Tibial nerve (tissue), 4 donors: ENCODE measurements around the gene MYCBP. TPM values are rescaled to one million over a fixed set of nuclear protein-coding genes. Genes with fewer than 3 reads are reported as not detected.
A peak's percentile ranks its signal among the peaks of the same experiment; 100 is the strongest.

Source experiments
- DNase-seq, 2 donors: peaks; one replicate each; pipeline ENCODE4 v3.0.0-alpha.2; 2019; ENCODE audit warnings: low spot score in 2 of 2
- H3K27ac ChIP-seq, 4 donors: fragments of 200-600 bp; sonication (generic) in 3 of 4; one replicate each; pipeline ENCODE4 v1.5.1; 2017 to 2019; ENCODE audit warnings: mild to moderate bottlenecking in 1 of 4
- H3K27me3 ChIP-seq, 2 donors: fragments of 200-600 bp; sonication (generic) in 1 of 2; one replicate each; pipeline versions ENCODE4 v1.5.1 to v1.6.0; 2017 to 2019
- H3K36me3 ChIP-seq, 3 donors: fragments of 200-600 bp; sonication (generic); one replicate each; pipeline ENCODE4 v1.5.1; 2018 to 2019
- H3K4me1 ChIP-seq, 4 donors: fragments of 200-600 bp; sonication (generic) in 3 of 4; one replicate each; pipeline ENCODE4 v1.5.1; 2017 to 2019
- H3K4me3 ChIP-seq, 4 donors: fragments of 200-600 bp; sonication (generic) in 3 of 4; one replicate each; pipeline ENCODE4 v1.5.1; 2017 to 2019; ENCODE audit warnings: mild to moderate bottlenecking in 1 of 4, moderate library complexity in 1 of 4
- H3K9me3 ChIP-seq, 4 donors: fragments of 200-600 bp; sonication (generic) in 3 of 4; one replicate each; pipeline ENCODE4 v1.5.1; 2017 to 2019
- CTCF ChIP-seq, 5 experiments: fragments of 200-600 bp in 3 of 5; fragments of 450-650 bp in 2 of 5; sonication (generic) in 3 of 5; IDR thresholded peaks; one replicate each; pipeline ENCODE4 v1.5.1; 2016 to 2019; ENCODE audit warnings: antibody characterized with exemption in 5 of 5, mild to moderate bottlenecking in 3 of 5, moderate library complexity in 2 of 5
- EP300 ChIP-seq, 2 donors: sonication (generic); formaldehyde crosslinking; IDR thresholded peaks; one replicate each; pipeline ENCODE4 v1.6.1; 2017; ENCODE audit warnings: antibody characterized with exemption in 2 of 2, mild to moderate bottlenecking in 1 of 2
- POLR2A ChIP-seq, 2 donors: fragments of 450-650 bp; IDR thresholded peaks; one replicate each; pipeline ENCODE4 v1.6.1; 2017; ENCODE audit warnings: antibody characterized with exemption in 2 of 2, mild to moderate bottlenecking in 2 of 2, moderate library complexity in 2 of 2
- WGBS, 2 donors: methylation state at CpG; one replicate each; pipeline ENCODE4 v1.1.5; 2018; 5-methylcytosine and 5-hydroxymethylcytosine counted together
- total RNA-seq, 4 donors: library from RNA; depleted of rRNA; stranded (reverse); fragments of >200 nt; gene quantifications; one replicate each; pipeline ENCODE4 v1.1.0, GENCODE V29; 2016

The MYCBP gene
- total RNA-seq, 4 donors from 2014 or later: 5.5 to 10.9 (median 10.3) TPM

- 66 to 71% methylated on average over 15 to 16 of the region's 45 CpGs for WGBS, 2 donors
- TF ChIP-seq EP300 (IDR thresholded peaks at IDR 0.05) (no peak), POLR2A (IDR thresholded peaks at IDR 0.05) (no peak), CTCF (IDR thresholded peaks at IDR 0.05) (no peak)
- H3K4me1 ChIP-seq: peaks cover 0 to 17% (median 5%) of the 10 kb centered on the region in 4 donors
- peaks cover 0 to 67% of the 10 kb centered on the region in 2 donors for H3K27me3 ChIP-seq
- H3K36me3 ChIP-seq: no peaks in the 10 kb centered on the region
- peak overlapping the region in 3 of 4 donors; percentile 8 to 43 (median 27) for H3K4me3 ChIP-seq
- DNase-seq: no peak
- peaks cover 0 to 18% (median 0%) of the 10 kb centered on the region in 4 donors for H3K9me3 ChIP-seq
- no peak overlapping the region for H3K27ac ChIP-seq
Observed at GRCh38 chr1:38817267-38818174, 55.6 kb downstream of the MYCBP start.

- TF ChIP-seq CTCF (IDR thresholded peaks at IDR 0.05) (no peak), EP300 (IDR thresholded peaks at IDR 0.05) (no peak), POLR2A (IDR thresholded peaks at IDR 0.05) (no peak)
- Histone ChIP-seq H3K4me3 (no peak overlapping the region), H3K27ac (no peak overlapping the region), H3K9me3 (peaks cover 0 to 18% (median 0%) of the 10 kb centered on the region in 4 donors), H3K27me3 (peaks cover 0 to 63% of the 10 kb centered on the region in 2 donors), H3K4me1 (peaks cover 0 to 17% (median 5%) of the 10 kb centered on the region in 4 donors), H3K36me3 (no peaks in the 10 kb centered on the region)
- 26 to 34% methylated on average over 33 to 36 of the region's 36 CpGs for WGBS, 2 donors
- no peak for DNase-seq
Observed at GRCh38 chr1:38815903-38816627, 57.1 kb downstream of the MYCBP start.

GRCh38 chr1:38814984-38815464, 58.1 kb downstream of the MYCBP start:
- H3K4me3 ChIP-seq: no peak overlapping the region
- WGBS, 2 donors: 78 to 92% methylated on average over 1 of the region's 1 CpG
- H3K36me3 ChIP-seq: no peaks in the 10 kb centered on the region
- peaks cover 0 to 63% of the 10 kb centered on the region in 2 donors for H3K27me3 ChIP-seq
- no peak for DNase-seq
- H3K27ac ChIP-seq: no peak overlapping the region
- H3K9me3 ChIP-seq: peaks cover 0 to 18% (median 0%) of the 10 kb centered on the region in 4 donors
- peaks cover 0 to 17% (median 5%) of the 10 kb centered on the region in 4 donors for H3K4me1 ChIP-seq
- TF ChIP-seq CTCF (IDR thresholded peaks at IDR 0.05): no peak
- TF ChIP-seq EP300 (IDR thresholded peaks at IDR 0.05): no peak
- TF ChIP-seq POLR2A (IDR thresholded peaks at IDR 0.05): no peak

- 58 to 66% methylated on average over 7 of the region's 7 CpGs for WGBS, 2 donors
- Histone ChIP-seq H3K9me3 (peaks cover 0 to 18% (median 0%) of the 10 kb centered on the region in 4 donors), H3K27me3 (peaks cover 0 to 61% of the 10 kb centered on the region in 2 donors), H3K4me3 (no peak overlapping the region), H3K27ac (no peak overlapping the region), H3K4me1 (peaks cover 0 to 17% (median 5%) of the 10 kb centered on the region in 4 donors), H3K36me3 (no peaks in the 10 kb centered on the region)
- no peak for TF ChIP-seq CTCF (IDR thresholded peaks at IDR 0.05)
- no peak for TF ChIP-seq POLR2A (IDR thresholded peaks at IDR 0.05)
- no peak for TF ChIP-seq EP300 (IDR thresholded peaks at IDR 0.05)
- DNase-seq: no peak
Observed at GRCh38 chr1:38814444-38814983, 58.6 kb downstream of the MYCBP start.
